Stimulated activated CD4-positive, alpha-beta T cell treated with anti-CD3 and anti-CD28 coated beads, Interleukin-1b, Interleukin-23, amount 100 ng/mL, for 4 hours (primary cell): ENCODE measurements around the gene PIK3R5.

Experiments used
- DNase-seq, 2 donors: peaks; one replicate each; pipeline ENCODE4 v3.0.0-alpha.2; 2020; ENCODE audit warnings: low read depth in 2 of 2

PIK3R5 gene

DNA sequence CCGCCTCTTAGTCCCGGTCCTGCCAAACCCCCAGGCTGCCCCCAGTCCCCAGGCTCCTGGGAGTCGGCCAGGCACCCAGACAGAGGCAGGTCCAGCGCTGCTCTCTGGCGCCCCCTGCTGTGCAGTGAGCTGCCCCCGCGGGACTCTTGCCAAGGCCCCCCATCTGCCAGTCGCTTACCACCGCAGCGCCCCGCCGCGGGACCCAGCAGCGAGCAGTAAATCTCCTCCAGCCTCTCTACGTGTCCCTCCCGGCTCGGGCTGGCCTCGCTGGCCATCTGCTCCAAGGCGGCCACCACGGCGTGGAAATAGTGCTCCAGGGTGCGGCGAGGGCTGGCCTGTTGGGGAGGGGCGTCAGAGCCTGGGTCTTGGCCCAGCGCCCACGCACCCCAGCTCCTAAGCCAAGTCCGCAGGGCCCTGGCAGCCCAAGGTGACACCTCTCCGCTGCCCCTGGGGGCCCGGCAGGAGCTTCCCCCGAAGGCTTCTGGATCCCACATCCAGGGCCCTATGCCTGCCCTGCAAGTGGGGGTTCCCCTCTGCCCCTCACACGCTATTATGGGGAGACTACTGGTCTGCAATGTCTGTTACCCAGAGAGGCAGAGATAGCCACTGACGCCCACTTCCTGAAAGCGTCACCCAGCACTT is 132.7 kb downstream of the PIK3R5 start:
- DNase-seq = peak in 1 of 2 donors; percentile 36

DNA sequence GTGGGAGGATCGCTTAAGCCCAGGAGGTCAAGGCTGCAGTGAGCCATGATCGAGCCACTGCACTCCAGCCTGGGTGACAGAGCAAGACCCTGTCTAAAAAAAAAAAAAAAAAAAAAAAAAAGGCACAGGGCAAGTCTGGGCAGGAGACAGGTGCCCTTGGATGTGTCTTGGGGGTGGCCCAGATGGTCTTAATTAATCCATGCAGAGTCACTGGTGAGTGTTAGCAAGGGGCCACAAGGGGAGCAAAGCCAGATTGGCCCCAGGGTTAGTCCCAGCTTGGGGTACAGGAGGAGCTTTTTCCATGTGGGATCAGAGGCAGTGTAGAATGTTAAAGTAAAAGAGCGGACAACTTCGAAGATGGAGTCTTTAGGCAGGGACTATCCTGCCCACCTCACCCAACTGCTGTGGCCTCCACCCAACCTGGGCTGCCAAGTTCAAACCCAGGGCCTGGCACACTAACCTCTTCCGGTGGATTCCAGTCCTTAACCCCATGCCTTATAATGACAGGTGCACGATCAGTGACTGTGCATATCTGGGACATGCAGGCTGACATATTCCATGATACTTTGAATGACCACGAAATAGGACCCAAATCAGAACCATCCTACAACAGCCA is 134.2 kb downstream of the PIK3R5 start:
- no peak for DNase-seq

DNA sequence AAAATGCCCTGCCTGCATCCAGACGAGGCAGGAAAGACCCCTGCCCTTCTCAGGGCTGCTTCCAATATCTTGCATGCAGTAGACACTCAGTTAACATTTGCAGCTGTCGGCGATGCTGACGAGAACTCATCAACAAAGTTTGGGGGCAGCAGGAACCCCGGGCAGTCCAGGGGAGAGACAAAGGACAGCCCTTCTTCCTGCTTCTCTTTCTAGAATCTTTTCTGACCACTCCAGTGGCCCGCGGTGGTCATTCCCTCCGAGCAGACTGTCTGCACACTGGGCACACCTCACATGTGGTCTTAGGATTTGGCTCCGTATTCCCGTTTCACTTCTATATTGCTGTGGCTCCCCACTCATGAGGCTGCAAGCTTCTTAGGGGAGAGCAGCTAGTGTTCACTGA is 135.4 kb downstream of the PIK3R5 start:
- no peak for DNase-seq

DNA sequence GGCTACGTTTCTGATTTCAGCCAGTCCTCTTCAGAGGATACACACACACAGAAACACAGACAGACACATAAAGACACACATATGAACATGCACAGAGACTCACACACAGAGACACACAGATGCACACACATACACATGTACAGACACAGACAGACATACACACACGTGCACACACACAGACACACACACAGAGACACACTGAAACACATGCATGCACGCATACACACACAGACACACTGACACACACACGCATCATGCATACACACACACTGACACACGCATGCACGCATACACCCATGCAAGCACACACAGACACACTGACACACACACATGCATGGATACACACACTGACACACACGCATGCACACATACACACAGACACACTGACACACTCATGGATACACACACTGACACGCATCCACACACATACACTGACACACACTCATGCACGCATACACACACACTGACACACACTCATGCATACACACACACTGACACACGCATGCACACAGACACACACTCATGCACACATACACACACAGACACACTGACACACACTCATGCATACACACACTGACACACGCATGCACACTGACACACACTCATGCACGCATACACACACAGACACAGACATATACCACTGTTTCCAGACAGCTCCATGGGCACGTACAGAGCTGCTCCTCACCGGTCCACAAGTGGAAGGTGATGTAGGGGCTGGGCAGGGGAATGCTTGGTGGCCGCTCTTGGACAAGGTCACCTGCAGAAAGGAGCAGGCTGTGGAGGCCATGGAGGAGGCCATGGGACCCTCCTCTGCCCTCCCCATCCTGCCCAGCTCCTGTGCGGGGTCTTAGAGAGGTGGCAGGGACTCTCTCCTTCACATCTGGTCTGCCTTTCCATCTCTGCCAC is 136.2 kb downstream of the PIK3R5 start:
- DNase-seq = no peak
